Panc1 (cell line): Measurements from ENCODE around the gene MTFP1.

ENCODE experiments used
- REST ChIP-seq, 2 experiments: IDR thresholded peaks; 2 replicates each; pipeline ENCODE4 v1.6.1; 2011 to 2012; ENCODE audit warnings: low read depth in 2 of 2, control low read depth in 1 of 2, low read length in 1 of 2, mild to moderate bottlenecking in 1 of 2, moderate library complexity in 1 of 2; ENCODE audit not compliant: insufficient read depth in 1 of 2
- TF ChIP-seq, protein P1 (sequence below): fragments of 450-650 bp; IDR thresholded peaks from 2 replicates; pipeline ENCODE4 v1.5.1; 2017; ENCODE audit warnings: mild to moderate bottlenecking

GRCh38 chr22:30433773-30434172 is 8.2 kb downstream of the MTFP1 start:
- TF ChIP-seq, protein P1, sequence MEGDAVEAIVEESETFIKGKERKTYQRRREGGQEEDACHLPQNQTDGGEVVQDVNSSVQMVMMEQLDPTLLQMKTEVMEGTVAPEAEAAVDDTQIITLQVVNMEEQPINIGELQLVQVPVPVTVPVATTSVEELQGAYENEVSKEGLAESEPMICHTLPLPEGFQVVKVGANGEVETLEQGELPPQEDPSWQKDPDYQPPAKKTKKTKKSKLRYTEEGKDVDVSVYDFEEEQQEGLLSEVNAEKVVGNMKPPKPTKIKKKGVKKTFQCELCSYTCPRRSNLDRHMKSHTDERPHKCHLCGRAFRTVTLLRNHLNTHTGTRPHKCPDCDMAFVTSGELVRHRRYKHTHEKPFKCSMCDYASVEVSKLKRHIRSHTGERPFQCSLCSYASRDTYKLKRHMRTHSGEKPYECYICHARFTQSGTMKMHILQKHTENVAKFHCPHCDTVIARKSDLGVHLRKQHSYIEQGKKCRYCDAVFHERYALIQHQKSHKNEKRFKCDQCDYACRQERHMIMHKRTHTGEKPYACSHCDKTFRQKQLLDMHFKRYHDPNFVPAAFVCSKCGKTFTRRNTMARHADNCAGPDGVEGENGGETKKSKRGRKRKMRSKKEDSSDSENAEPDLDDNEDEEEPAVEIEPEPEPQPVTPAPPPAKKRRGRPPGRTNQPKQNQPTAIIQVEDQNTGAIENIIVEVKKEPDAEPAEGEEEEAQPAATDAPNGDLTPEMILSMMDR: no peak
- TF ChIP-seq REST (IDR thresholded peaks at IDR 0.05; ENCODE audit: insufficient read depth in 1 of 2, low read depth in 2 of 2, low read length in 1 of 2): no peak
